A673 (cell line): ENCODE measurements around the gene CAPN1.

Experiments
- EZH2 ChIP-seq: fragments of 200-600 bp; sonication (generic); IDR thresholded peaks from 2 replicates; pipeline ENCODE4 v1.6.1; 2017; ENCODE audit warnings: borderline replicate concordance, low read depth, mild to moderate bottlenecking, mixed read lengths, antibody characterized with exemption, low read length; ENCODE audit not compliant: poor library complexity, severe bottlenecking
- TF ChIP-seq, protein P1 (sequence below): fragments of 300-800, 200-600 bp; sonication (generic); conservative IDR thresholded peaks from 2 replicates; pipeline ENCODE4 v1.5.1; 2017; ENCODE audit warnings: low read depth, mild to moderate bottlenecking, antibody characterized with exemption, low read length, moderate library complexity, mixed read lengths

DNA sequence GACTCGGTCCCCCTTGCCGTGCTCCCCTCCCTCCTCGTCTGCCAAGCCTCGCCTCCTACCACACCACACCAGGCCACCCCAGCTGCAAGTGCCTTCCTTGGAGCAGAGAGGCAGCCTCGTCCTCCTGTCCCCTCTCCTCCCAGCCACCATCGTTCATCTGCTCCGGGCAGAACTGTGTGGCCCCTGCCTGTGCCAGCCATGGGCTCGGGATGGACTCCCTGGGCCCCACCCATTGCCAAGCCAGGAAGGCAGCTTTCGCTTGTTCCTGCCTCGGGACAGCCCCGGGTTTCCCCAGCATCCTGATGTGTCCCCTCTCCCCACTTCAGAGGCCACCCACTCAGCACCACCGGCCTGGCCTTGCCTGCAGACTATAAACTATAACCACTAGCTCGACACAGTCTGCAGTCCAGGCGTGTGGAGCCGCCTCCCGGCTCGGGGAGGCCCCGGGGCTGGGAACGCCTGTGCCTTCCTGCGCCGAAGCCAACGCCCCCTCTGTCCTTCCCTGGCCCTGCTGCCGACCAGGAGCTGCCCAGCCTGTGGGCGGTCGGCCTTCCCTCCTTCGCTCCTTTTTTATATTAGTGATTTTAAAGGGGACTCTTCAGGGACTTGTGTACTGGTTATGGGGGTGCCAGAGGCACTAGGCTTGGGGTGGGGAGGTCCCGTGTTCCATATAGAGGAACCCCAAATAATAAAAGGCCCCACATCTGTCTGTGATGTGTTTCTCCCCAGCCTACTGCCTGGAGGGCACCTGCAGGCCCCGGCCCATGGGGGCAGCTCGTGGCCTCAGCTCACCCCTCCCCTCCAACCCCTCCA is 29.8 kb downstream of the CAPN1 start:
- TF ChIP-seq, protein P1, sequence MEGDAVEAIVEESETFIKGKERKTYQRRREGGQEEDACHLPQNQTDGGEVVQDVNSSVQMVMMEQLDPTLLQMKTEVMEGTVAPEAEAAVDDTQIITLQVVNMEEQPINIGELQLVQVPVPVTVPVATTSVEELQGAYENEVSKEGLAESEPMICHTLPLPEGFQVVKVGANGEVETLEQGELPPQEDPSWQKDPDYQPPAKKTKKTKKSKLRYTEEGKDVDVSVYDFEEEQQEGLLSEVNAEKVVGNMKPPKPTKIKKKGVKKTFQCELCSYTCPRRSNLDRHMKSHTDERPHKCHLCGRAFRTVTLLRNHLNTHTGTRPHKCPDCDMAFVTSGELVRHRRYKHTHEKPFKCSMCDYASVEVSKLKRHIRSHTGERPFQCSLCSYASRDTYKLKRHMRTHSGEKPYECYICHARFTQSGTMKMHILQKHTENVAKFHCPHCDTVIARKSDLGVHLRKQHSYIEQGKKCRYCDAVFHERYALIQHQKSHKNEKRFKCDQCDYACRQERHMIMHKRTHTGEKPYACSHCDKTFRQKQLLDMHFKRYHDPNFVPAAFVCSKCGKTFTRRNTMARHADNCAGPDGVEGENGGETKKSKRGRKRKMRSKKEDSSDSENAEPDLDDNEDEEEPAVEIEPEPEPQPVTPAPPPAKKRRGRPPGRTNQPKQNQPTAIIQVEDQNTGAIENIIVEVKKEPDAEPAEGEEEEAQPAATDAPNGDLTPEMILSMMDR: no peak
- TF ChIP-seq EZH2: no peak
